ENCODE measurements around the gene DNAH9. TPM values are rescaled to one million over a fixed set of nuclear protein-coding genes. Genes with fewer than 3 reads are reported as not detected.
"Not testable (repeated sequence)": the region's sequence is repeated elsewhere in the genome, so short reads cannot be mapped to it uniquely, and the experiment has no call there.

DNAH9 gene
- total RNA-seq, 1 donor from 2014 or later: 0.44 TPM

- no peak for ATAC-seq
Observed at GRCh38 chr17:11925262-11926021, 327.2 kb downstream of the DNAH9 start.

- peak; percentile 57 for ATAC-seq
Observed at GRCh38 chr17:11928436-11928835, 330.2 kb downstream of the DNAH9 start.

GRCh38 chr17:11932337-11932898 lies 334.1 kb downstream of the DNAH9 start:
- no peak for ATAC-seq

- peak; percentile 23 for ATAC-seq
Observed at GRCh38 chr17:11935734-11936406, 337.6 kb downstream of the DNAH9 start.

- no peak for ATAC-seq
Observed at GRCh38 chr17:11940904-11941303, 342.6 kb downstream of the DNAH9 start.

GRCh38 chr17:11943086-11943485 lies 344.8 kb downstream of the DNAH9 start:
- not testable (repeated sequence) for ATAC-seq

- peak; percentile 89 for ATAC-seq
Observed at GRCh38 chr17:11943759-11944347, 345.6 kb downstream of the DNAH9 start.

- peak; percentile 66 for ATAC-seq
Observed at GRCh38 chr17:11944587-11944986, 346.3 kb downstream of the DNAH9 start.

GRCh38 chr17:11948789-11949188 lies 350.5 kb downstream of the DNAH9 start:
- ATAC-seq: peak; percentile 57

- peak; percentile 23 for ATAC-seq
Observed at GRCh38 chr17:11949571-11949970, 351.3 kb downstream of the DNAH9 start.

GRCh38 chr17:11950771-11951519 lies 352.7 kb downstream of the DNAH9 start:
- no peak for ATAC-seq

GRCh38 chr17:11952610-11953009 lies 354.3 kb downstream of the DNAH9 start:
- ATAC-seq: no peak

- no peak for ATAC-seq
Observed at GRCh38 chr17:11953924-11954323, 355.7 kb downstream of the DNAH9 start.

GRCh38 chr17:11954936-11955335 lies 356.7 kb downstream of the DNAH9 start:
- peak; percentile 84 for ATAC-seq

- ATAC-seq: peak; percentile 88
Observed at GRCh38 chr17:11969565-11969964, 371.3 kb downstream of the DNAH9 start.

GRCh38 chr17:11972741-11973140 lies 374.5 kb downstream of the DNAH9 start:
- ATAC-seq: not testable (repeated sequence)

- no peak for ATAC-seq
Observed at GRCh38 chr17:11979795-11980194, 381.5 kb downstream of the DNAH9 start.

- no peak for ATAC-seq
Observed at GRCh38 chr17:11980813-11981212, 382.5 kb downstream of the DNAH9 start.

- no peak for ATAC-seq
Observed at GRCh38 chr17:11981862-11982261, 383.6 kb downstream of the DNAH9 start.

GRCh38 chr17:11986179-11986941 lies 388.1 kb downstream of the DNAH9 start:
- no peak for ATAC-seq

- peak; percentile 68 for ATAC-seq
Observed at GRCh38 chr17:11986942-11987329, 388.7 kb downstream of the DNAH9 start.

All from esophagus mucosa (tissue), 1 donor.